T-helper 2 cell treated with Interferon-gamma antibody and Interleukin-4, amounts not matched to agents 100 ng/mL and 5 ng/mL, for 36 hours (primary cell): Measurements from ENCODE around the gene EPHX1. TPM values are rescaled to one million over a fixed set of nuclear protein-coding genes. Genes with fewer than 3 reads are reported as not detected.

ENCODE experiments used
- intact Hi-C: fragments of 100-400 bp; cut with micrococcal nuclease; formaldehyde crosslinking; loops from one replicate; pipeline ENCODE4 v1.15.1; 2023
- total RNA-seq: library from RNA; stranded (reverse); gene quantifications from 2 replicates; pipeline ENCODE4 v1.2.3, GENCODE V29; 2022

EPHX1 gene
- total RNA-seq, 1 donor from 2014 or later, result 2.2 TPM

DNA sequence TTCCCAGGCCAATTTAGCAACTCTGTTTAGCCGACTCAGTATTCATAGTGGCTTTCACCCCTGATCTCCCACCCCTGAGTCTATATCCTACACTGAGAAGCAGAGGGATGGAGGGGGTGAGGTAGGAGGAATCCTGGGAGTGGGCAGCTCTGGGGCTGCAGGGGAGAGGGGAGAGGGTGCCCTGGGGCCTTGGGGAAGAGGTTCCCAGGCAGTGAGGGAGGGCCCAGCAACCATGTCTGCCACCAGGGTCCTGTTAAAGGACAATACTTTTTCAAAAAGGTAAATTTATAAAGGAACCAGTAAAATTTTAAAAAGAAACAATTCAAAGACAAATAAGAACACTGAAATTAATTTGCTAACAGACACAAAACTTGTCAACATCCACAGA, 30.3 kb downstream of the EPHX1 start:
- intact Hi-C loops, result no loop called here

DNA sequence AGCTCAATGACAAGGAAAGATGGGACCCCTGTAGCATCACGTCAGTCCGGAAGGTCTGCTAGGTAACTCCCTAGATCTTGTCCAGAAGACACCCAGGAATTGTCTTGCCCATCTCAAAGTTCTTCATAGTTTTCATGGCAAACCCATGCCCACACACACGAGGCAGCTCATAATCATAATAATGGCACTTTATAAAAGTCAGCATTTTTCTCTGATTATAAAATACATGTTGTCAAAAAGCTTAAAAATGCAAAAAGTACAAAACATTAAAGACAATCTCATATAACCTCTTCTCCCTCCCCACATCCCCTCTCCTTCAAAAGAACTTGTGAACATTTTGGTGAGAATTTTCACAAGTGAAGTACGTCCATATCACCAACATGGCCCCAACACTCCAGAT, 30.8 kb downstream of the EPHX1 start:
- intact Hi-C loops, result no loop called here

DNA sequence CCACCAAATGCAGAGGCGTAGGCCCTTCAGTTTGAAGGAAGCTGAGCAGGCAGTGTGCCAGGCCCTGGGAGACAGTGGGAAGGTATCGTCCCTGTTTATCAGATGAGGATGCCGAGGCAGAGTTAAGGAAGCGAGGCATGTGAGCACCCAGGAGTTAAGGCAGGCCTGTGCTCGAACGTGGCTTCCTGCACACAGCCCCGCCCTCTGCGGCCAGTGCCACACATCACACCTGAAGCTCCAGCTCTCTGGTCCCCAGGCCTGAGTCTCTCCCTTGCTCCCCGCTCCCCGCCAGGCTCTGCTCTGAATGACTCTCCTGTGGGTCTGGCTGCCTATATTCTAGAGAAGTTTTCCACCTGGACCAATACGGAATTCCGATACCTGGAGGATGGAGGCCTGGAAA, 32.1 kb downstream of the EPHX1 start:
- intact Hi-C loops, result no loop called here

DNA sequence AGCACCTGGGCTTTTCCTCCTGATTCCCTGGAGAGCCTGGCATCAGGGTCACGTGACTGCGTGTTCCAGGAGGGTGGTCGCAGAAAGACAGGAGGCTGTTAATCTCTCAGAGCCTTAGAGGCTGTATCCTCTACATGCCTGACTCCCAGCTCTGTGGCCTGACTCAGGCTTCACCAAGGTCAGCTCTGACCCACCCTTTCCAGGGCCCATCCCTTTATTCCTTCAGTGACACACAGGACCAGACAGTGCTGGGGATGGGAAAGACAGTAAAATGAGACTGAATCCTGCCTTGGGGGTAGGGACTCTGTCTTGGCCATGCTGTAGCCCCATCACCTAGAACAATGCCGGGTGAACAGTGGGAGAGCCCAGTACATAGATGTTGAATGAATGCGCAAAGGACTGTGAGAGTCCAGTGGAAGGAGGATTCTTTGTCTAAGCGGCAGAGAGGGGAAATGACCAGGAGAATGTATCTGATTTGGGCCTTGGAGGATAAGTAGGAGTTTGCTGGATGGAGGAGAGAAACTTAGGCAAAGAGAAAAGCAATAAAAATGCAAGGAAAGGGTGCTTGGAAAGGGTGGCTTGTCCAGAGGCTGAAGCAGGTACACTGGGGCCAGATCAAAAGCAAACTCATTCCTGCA, 33.0 kb downstream of the EPHX1 start:
- intact Hi-C loops, result no loop called here

DNA sequence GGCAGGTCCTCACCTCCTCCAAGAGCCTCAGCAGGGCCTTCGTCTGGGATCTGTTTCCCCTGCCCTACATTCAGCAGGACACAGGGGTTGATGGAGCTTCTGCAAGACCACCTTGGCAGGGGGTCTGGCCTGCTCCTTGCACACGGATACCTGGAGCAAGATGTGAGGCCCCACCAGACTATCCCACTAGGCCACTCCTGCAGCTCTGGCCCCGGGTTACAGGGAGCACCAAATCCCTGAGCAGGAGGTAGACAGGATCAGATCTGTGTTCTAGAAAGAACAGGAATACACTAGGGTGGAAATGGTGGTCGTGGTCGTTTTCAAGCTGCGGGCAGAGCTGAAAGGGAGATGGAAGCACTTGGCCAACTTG, 33.5 kb downstream of the EPHX1 start:
- intact Hi-C loops, result no loop called here

DNA sequence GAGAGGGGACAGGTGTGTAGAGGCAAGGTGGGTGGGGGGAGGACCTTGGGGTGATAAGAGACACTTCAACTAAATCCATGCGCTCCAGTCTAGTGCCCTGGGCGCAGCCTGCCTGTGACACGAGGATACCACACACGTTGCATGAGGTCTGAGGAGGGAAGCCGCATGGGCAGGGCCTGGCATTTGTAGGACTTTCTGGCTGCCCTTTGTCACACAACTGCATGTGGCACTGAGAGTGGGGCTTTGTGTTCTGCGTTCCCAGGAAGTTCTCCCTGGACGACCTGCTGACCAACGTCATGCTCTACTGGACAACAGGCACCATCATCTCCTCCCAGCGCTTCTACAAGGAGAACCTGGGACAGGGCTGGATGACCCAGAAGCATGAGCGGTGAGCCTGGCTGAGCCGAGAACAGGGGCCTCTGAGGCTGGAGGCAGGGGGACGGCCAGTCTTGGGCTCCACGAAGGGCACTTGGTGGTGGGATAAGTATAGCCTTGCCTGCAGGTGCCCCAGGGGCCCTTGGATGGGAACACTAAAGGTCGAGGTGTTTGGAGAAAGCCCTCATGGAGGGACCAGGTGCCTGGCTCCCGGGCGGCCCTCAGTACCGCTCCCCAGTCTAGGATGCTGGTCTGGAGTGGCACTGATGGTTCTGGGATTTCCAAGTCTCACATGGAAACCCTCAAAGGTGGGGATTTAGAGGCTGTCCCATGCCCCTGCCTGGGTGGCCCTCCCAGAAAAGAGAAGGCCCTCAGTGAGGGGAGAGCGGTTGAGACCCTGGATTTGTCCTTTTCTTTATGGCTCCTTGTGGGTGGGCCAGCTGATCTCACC, 34.5 kb downstream of the EPHX1 start:
- intact Hi-C loops, result no loop called here

DNA sequence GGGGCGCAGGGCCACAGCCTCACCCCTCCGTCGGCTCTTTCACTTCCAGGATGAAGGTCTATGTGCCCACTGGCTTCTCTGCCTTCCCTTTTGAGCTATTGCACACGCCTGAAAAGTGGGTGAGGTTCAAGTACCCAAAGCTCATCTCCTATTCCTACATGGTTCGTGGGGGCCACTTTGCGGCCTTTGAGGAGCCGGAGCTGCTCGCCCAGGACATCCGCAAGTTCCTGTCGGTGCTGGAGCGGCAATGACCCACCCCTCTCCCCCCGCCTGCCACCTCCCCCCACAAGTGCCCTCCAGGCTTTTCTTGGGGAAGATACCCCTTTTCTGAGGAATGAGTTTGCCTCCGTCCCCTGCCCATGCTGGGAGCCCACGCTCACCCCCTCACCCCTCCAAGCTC, 35.2 kb downstream of the EPHX1 start:
- intact Hi-C loops, result no loop called here

DNA sequence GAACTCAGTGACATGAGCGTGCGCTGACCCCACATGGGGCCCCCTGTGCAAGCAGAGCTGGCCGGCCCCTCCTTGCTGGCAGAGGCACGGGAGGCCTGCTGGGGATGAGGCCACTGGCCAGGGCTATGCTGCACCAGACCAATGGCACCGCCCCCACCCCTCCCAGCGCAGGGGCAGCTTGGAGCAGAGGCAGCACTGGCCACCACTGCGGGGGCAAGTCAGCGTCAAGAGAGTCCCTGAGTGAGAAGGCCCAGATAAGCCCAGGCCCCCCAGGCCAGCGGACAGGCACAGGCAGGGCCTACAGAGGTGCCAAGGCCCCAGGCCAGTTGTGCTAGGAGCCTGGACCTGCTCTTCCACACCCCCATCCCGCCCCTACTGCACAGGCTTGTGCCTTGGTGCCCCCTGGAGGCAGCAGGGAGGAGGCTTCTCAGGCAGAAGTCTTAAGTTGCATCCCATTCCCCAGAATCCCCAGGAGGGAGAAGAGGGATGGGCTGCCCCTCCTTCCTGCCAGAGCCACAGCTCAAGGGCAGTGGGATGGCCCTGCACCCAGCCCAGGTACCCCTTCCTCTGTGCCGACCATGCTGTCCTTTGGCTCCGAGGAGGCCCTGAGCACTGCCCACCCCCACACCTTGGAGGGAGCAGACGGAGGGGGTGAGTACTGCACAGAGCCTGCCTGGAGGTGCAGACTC, 35.8 kb downstream of the EPHX1 start:
- intact Hi-C loops, result loop anchor here (1.0 to 2.0 kb wide), 2 partner anchors 69 to 370 kb away; partner anchors contain the start of gene SRP9

DNA sequence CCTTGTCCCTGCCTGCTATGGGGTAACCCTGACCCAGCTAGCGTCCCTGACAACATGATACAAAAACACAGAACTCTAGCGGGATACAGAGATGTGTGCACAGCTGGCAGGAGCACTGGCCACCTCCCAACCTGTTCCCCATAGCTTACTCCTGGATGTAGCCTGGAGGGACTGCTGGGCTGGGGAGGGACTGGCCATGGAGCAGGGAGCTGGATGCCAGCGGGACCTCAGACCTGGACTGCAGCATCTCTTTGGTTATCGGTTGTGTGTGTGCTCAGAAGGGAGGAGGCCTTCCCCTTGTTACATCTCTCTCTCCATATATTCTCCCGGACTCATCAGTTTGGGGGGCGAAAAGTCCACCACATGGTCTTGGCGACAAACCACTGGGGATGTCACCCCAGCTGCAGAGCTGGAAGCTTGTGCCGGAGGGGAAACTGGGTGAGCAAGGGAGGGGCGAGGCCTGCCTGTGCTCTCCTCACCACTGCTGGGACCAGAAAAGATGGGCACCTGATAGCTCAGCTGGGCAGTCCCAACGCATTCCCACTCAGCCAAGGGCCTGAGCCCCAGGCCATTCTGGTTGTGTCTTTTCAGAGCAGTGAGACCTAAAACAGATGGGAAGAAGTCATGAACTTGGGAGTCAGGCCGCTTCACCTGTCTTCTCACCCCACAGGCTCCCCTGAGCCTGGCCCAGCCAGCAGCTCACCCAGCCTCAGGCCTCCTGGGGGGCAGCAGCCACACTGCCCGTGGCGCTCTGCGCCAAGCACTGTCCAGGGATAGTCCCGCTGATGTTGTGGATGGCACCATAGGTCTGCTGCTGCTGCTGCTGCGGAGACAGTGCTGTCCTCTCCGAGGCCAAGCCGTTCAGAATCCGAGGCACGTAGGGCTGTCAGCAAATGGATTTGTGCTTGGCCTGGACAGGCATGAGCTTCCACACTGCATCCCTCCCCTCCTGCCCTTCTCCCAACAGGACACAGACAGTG, 36.7 kb downstream of the EPHX1 start:
- intact Hi-C loops, result loop anchor here (1.0 to 2.0 kb wide), 2 partner anchors 70 to 371 kb away; partner anchors contain the start of gene SRP9

DNA sequence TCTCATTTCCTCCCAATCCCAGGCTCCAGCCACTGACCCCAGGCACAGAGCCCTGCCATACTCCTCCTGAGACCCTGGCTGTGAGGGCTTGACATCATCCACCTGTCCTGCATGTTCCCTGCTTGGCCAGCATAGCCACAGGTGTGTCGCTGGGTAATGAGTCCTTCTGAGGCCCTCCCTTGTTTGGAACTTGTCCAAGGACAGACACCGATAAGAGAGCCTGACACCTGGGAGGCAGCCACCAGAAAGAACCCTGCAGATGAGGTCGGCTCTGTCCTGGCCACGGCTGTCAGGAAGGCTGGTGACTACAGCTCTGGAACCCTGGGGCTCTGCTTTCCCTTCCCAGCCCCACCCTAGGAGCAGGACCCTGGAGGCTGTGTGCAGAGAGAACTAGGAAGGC, 37.7 kb downstream of the EPHX1 start:
- intact Hi-C loops, result loop anchor here (2.0 kb wide), 1 partner anchor 71 kb away; the partner anchor contains the start of gene SRP9

DNA sequence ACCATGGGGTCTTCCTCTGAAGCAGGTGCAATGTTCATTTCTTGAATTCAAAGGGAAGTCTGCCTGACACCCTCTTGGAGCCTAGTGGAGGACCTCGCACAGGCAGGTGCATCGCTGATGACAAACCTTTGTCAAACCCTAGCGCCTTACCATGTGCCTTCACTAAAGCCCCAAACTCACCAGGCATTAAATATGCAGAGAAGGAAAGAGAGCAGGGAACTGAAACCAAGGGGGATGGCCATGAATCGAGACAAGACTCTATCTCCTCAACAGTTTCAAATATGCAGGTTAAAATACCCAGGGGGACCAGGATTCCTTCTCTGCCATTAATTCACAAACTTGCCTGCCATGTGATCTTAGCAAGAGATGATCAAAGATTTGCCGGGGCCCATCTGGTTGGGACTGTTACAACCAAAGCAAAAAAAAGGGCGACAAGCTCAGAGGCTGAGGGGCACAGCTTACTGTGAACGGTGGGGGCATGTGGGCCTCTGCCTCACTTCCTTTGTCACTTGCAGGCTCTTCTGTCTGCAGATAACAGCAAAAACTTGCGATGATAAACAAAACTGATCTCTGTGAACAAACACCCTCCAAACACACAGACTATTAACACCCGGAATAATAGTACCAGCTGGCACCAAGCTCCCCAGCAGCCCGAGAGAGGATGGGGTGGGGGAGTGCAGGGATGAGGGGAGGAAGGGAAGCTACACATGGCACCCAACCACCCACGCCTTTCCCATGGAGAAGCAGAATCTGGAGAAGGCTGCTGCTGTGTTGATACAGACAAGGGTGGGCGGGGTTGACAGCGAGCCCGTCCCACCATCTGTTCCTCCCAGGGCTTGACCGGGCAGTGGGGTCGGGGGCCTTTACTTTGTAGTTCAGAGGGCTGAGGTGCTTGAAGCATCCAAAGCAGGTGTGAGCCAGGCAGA, 38.4 kb downstream of the EPHX1 start:
- intact Hi-C loops, result no loop called here

DNA sequence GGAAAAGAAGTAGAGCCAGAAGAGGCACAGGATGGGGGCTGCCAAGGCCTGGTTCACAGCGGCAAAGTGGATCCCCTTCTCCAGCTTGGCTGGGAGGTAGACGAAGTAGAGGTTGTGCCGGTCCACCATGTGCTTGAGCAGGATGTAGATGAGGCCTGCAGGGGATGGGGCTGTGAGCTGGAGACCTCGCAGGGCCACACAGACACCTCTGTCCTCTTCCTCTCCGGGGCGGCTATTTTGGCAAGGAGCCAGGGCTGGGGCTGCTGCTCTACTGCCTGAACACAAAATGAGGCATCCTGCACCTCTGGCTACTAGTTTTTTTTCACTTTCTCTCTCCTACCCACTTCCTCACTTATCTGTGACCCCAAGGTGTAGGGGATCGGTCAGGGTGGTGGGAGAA, 40.0 kb downstream of the EPHX1 start:
- intact Hi-C loops, result no loop called here

DNA sequence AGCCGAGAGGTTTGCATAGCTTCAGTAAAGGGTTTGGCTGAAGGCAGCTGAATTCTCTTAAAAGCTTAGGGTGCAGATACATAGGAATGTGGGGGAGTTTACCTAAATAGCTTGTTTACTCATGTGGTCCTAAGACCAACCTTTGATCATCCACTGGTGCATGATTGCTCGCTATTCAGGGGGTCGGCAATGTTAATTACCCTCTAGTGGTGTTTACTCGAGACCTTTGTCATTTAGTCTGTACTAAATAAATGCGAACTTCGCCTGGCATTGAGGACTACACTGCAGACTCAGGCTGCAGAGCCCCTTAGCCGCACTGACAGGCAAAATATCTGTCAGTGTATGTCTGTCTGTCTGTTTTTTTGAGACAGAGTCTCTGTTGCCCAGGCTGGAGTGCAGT, 40.4 kb downstream of the EPHX1 start:
- intact Hi-C loops, result no loop called here

DNA sequence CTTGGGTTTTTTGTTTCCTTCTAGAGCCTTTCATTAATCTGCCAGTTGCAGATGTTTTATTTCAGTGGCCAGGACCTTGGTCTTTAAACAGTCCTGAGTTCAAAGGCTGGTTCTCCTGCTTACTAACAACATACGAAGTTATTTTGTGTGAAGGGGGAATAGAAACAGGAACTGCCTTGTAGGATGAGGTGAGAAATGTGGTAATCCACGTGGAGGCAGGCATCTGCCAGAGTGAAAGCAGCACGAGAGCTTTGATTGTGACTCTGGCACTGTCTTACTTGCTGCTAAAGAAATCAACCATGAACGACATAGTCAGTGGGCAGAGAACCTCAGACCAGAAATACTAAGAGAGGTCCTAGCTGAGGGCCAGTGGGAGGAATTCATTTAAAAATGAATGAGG, 41.9 kb downstream of the EPHX1 start:
- intact Hi-C loops, result no loop called here

DNA sequence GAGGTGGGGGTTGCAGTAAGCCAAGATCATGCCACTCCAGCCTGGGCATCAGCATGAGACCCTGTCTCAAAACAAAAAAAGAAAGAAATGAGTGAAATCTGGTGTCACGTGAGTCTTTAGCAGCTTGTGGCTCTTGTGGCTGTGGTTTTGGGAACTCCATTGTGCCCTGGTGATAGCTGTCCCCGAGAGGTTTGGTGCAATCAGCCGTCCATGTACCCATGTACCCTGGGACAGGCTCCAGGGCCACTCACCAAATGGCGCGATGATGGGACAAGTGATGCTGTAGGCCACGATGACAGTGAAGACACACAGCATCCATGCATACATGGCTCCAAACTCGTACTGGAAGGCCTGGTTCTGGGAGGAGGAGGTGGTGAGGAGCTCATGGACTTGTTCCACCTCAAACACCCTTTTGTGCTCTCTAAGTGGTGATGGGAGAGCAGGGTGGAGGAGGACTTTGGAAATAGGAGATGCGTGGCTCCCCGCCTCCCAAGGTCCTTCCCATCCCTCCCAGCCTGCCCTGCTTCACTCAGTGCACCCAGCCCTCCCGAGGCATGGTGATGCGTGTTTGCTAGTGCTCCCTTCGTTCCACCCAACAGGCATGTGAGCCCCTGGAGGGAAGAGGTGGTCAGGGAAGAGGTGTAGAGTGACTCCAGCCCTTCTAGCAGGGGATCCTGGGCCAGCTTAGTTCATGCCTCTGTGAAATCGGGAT, 42.6 kb downstream of the EPHX1 start:
- intact Hi-C loops, result no loop called here

DNA sequence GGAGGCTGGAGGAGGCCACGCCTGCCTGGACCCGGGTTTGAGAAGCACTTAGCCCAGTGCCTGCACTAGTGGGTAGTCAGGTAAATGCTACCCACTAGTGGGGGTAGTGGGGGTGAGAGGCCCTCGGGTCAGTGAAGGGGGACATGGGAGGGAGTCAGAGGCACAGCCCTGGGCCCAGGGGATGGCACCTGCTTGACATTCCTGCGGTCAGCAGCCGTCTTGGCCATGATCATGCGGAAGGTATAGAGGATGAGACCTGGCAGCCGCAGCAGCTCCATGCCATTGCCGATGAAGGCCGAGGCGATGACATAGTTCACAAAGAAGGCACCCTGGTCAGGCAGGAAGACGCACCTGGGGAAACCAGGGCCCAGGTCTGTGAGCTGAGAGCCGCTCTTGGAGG, 43.5 kb downstream of the EPHX1 start:
- intact Hi-C loops, result no loop called here

DNA sequence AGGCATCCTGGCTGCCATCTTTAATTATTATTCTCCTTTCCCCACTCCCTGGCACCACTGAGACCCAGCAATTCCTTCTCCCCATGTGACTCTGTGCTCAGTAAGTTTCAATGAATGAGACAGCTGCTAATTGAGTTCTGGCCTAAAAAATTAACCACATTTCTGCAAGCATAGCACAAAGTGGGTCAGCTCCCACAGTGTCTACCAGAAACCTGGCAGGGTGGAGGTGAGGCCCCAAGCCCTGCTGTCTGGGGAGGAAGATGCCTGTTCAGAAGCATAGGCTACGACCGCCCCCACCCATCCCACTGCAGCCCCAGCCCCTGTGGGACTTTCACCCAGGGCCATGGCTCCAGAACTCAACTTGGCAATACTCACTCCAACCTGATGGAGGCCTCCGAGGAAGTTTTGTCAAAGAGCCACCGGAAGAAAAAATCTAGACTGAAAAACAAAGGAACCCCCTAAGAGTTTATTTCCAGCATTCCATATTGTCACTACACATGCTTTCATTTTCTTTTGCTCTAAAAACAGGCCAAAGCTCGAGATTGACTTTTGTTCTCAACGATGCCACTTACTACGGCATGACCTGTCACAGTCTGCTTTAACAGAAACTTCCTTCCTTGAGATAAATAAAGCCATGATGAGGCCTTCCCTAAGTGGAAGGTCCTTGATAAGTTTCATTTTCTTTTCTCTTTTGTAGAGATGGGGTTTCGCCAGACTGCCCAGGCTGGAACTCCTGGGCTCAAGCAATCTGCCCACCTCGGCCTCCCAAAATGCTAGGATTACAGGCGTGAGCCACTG, 45.8 kb downstream of the EPHX1 start:
- intact Hi-C loops, result no loop called here

DNA sequence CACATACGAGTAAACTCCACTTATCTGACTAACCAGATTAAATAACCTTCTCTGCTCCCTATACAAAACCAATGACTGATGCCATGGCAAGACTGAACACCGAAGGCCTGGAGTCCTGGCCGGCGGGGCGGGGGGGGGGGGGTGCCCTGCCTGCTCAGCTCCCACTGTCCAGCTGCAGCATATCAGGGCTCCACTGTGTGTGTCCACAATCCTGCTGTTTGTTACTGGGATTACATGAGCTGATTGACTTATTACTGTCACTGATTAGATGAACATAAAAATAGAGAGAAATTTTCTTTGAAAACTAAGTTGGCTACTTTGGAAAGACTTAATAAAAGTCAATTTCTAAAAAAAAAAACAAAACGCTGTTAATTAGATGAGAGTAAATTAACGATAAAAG, 47.3 kb downstream of the EPHX1 start:
- intact Hi-C loops, result no loop called here

DNA sequence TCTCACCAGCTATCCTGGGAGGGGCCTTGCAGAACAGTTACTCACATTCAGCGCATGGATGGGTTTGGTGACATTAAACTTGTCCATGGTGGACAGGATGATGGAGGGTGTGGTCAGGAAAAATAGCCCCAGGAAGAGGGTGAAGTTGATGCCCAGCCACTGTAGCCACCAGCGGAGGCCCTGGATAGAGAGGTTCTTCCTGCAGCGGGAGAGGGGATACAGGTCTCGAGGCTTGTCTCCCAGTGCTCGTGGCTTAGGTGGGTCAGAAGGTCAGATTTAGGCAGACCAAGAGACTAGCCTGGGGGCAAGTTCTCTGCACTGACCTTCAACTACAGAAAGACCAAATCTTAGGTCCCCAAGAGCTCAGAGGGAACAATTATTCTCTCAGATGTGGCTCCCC, 49.2 kb downstream of the EPHX1 start:
- intact Hi-C loops, result no loop called here
